ENCODE measurements around the gene KDM4B.
A peak's percentile ranks its signal among the peaks of the same experiment; 100 is the strongest.
"Not testable (repeated sequence)": the region's sequence is repeated elsewhere in the genome, so short reads cannot be mapped to it uniquely, and the experiment has no call there.

Gene KDM4B

GRCh38 chr19:4968462-4969291, at the start of gene KDM4B:
TSS of gene KDM4B (plus strand) at chr19:4969113. CDS start at chr19:5032891, 63,778 bp downstream.
- peak; percentile 99 for DNase-seq

DNA sequence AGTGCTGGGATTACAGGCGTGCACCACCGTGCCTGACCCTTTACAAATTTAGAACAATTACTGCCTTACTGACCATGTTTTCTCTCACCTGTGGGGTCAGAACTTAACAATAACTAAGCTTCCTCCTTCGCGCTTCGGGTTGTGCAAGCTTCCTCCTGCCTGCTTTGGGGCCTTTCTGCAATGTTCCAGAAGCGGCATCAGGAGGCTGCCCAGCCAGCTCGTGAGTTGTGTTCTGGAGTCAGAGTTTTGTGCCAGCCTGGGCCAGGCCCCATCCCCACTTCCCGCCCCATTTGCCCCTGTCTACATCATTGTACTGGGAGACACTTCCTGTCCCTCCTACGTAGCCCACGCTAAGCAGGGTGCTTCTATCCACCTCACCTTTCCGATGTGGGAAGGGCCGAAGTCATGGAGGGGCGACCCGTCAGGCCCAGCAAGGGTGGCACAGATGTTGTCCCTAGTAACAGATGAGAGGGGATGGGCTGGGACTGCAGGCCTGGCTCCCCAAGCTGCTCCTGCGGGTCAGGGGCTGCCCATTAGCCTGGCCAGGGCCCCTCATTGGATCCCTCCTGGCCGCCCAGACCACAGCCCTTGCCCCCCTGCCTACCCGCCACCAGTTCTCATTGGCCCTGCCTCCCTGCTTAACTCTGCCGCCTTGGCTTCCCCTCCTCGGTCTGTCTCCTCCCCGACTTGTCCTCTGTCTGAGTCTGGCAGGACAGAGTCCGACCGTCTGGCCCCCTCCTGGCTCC, 46.2 kb upstream of the KDM4B start:
- no peak for DNase-seq

- no peak for DNase-seq
These were observed 45.6 kb upstream of the KDM4B start for GRCh38 chr19:4923276-4923747.

DNA sequence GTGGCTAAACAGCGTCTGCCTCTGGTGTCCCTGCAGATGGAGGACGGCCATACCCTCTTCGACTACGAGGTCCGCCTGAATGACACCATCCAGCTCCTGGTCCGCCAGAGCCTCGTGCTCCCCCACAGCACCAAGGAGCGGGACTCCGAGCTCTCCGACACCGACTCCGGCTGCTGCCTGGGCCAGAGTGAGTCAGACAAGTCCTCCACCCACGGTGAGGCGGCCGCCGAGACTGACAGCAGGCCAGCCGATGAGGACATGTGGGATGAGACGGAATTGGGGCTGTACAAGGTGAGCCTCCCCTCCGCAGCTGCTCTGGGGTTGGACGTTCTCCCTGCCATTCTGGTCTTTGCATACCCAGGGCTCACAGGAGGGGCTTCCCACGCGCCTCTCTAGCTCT, 39.7 kb upstream of the KDM4B start:
- no peak for DNase-seq

- no peak for DNase-seq
These were observed 38.2 kb upstream of the KDM4B start for GRCh38 chr19:4930664-4931063.

- no peak for DNase-seq
These were observed 36.2 kb upstream of the KDM4B start for GRCh38 chr19:4932711-4933110.

- no peak for DNase-seq
These were observed 35.4 kb upstream of the KDM4B start for GRCh38 chr19:4933528-4933927.

- DNase-seq, result no peak
These were observed 33.5 kb upstream of the KDM4B start for GRCh38 chr19:4935444-4935843.

- no peak for DNase-seq
These were observed 31.9 kb upstream of the KDM4B start for GRCh38 chr19:4937060-4937459.

GRCh38 chr19:4938461-4938860, 30.5 kb upstream of the KDM4B start:
- not testable (repeated sequence) for DNase-seq

- DNase-seq, result no peak
These were observed 29.4 kb upstream of the KDM4B start for GRCh38 chr19:4939466-4939865.

DNA sequence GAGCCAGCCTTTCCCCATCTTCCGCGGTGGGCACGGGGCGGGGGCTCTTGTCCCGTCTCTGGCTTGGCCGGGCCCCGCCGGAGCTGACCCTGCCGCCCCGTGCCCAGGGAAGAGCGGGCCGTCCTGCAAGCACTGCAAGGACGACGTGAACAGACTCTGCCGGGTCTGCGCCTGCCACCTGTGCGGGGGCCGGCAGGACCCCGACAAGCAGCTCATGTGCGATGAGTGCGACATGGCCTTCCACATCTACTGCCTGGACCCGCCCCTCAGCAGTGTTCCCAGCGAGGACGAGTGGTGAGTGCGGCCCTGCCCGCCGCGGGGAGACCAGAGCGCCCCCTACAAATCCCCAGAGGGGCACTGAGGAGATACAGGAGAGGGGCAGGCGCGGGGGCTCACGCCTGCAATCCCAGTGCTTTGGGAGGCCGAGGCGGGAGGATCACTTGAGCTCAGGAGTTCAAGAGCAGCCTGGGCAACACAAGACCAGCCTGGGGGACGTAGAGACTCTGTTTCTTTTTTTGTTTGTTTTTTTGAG, 27.2 kb upstream of the KDM4B start:
- not testable (repeated sequence) for DNase-seq

DNA sequence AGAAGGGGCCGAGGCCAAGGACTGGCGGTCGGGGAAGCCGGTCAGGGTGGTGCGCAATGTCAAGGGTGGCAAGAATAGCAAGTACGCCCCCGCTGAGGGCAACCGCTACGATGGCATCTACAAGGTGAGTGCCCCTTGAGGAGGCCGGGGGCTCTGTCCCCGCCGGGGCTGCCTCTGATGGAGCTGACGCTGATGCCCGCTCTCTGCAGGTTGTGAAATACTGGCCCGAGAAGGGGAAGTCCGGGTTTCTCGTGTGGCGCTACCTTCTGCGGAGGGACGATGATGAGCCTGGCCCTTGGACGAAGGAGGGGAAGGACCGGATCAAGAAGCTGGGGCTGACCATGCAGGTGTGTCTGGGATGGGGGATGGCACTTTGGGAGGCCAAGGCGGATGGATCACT, 18.3 kb upstream of the KDM4B start:
- not testable (repeated sequence) for DNase-seq

- DNase-seq, result no peak
These were observed 17.3 kb upstream of the KDM4B start for GRCh38 chr19:4951656-4952055.

GRCh38 chr19:4952945-4953344, 16.0 kb upstream of the KDM4B start:
- DNase-seq, result no peak

DNA sequence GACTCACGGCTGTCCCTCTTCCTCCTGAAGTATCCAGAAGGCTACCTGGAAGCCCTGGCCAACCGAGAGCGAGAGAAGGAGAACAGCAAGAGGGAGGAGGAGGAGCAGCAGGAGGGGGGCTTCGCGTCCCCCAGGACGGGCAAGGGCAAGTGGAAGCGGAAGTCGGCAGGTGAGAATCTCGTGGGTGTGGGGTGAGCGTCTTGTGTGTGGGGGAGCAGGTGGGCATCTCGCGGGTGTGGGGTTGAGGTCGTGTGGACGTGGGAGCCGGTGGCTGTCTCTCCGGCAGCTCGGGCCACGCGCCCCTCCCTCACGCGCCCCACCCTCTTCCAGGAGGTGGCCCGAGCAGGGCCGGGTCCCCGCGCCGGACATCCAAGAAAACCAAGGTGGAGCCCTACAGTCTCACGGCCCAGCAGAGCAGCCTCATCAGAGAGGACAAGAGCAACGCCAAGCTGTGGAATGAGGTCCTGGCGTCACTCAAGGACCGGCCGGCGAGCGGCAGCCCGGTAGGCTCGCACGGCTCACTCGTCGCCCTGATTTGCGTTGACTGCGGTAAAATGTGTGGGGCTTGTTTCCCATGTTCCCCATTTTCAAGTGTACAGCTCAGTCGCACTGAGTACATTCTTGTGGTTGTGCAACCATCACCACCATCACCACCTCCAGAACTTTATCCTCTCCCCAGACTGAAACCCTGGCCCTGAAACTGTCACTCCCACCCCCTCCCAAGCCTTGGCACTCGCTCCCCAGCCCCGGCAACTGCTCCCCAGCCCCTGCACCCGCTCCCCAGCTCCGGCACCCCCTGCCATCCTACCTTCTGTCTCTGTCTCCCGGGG, 14.4 kb upstream of the KDM4B start:
- not testable (repeated sequence) for DNase-seq

DNA sequence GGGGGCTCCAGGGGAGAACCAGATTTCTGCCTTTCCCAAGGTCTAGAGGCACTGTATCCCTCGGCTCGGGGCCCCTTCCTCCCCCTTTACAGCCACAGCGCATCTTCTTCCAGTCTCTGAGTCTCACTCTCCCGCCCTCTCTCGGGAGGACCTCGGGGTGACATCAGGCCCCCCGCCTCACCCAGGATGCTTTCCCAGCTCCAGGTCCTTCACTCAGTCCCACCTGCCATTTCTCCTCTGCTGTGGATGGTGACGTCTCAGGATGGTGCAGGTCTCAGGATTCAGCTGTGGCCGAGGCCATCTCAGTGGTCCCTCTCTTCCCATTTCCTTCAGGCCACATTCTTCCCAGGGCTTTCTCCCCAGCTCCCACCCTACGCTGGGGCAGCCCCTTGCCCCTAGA, 13.6 kb upstream of the KDM4B start:
- DNase-seq, result no peak

DNA sequence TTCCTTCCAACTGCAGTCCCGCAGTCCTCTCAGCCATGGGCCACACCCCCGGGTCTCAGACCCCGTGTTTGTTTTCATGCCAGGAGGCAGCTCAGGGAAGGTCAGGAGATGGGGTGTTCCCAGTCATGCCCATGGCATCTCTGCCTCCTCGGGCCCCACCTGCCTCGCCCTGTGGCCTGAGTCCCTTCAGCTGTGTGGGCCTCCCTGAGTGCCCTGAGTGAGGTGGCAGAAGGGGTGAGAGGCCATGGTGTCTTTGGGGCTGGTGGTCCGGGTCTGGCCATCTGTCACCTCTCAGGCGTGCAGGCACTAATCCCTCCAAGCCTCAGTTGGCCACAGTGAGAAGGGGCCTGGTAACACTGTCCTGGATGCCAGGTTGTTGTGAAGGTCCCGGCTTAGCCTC, 10.9 kb upstream of the KDM4B start:
- no peak for DNase-seq

- DNase-seq, result no peak
These were observed 6.8 kb upstream of the KDM4B start for GRCh38 chr19:4962085-4962619.

- DNase-seq, result no peak
These were observed 3.9 kb upstream of the KDM4B start for GRCh38 chr19:4965061-4965460.

DNA sequence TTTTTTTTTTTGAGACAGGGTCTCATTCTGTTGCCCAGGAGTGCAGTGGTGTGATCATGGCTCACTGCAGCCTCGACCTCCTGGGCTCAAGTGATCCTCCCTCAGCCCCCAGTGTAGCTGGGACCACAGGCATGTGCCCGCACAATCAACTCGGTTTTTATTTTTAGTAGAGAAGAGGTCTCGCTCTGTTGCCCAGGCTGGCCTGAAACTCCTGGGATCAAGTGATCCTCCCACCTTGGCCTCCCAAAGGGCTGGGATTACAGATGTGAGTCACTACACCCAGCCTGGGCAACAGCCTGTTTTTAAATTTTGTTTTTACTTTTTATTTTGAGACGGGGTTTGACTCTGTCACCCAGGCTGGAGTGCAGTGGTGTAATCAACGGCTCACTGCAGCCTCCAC, 2.3 kb upstream of the KDM4B start:
- DNase-seq, result no peak

DNA sequence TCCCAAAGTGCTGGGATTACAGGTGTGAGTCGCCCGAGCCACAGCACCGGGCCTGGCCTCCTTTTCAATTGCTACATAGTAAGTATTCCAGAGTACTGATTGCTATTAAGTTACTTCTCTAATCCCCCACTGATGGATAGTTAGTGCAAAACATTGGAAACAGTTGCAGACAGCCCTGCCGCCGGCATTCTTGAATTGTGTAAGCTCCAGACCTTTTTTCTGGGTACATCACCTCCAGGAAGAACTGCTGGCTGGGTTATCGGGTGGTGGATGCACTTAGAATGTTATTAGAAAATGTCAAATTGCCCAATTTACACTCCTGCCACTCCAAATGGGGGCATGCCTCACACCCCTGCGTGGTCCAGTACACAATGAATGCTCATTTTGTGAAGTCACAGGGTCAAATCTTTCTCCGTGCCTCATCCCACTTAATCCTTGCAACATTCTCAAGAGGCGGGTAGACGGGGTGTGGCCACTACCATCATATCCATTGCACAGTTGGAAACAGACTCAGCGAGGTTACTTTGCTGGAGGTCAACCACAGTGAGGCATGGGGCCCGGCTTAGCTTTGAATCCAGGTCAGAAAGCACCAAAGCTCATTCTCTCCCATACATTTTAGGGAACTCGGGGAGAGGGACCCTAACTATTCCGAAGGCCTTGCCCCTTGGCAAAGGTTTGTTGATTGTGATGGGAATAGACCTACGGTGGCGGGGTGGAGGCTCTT, 1.0 kb upstream of the KDM4B start:
- peak; percentile 76 for DNase-seq
